Trophoblast cell (in vitro differentiated cells and primary cell): ENCODE measurements around the gene COX7A2L.
A peak's percentile ranks its signal among the peaks of the same experiment; 100 is the strongest.

Experiments used
- DNase-seq, 2 donors: peaks; one replicate each; pipeline ENCODE4 v3.0.0-alpha.2; 2016
- H2AFZ ChIP-seq: 2 replicates; pipeline ENCODE4 v1.6.1; 2013; ENCODE audit warnings: low read length, moderate library complexity, mild to moderate bottlenecking; ENCODE audit not compliant: insufficient read depth, poor library complexity
- H2AK5ac ChIP-seq: 2 replicates; pipeline ENCODE4 v1.6.1; 2013; ENCODE audit warnings: mild to moderate bottlenecking, low read length
- H2BK120ac ChIP-seq: 2 replicates; pipeline ENCODE4 v1.6.1; 2013; ENCODE audit warnings: low read length, mild to moderate bottlenecking, moderate library complexity; ENCODE audit not compliant: insufficient read depth, poor library complexity
- H2BK12ac ChIP-seq: 2 replicates; pipeline ENCODE4 v1.6.1; 2013; ENCODE audit warnings: mild to moderate bottlenecking, low read length, moderate library complexity
- H2BK5ac ChIP-seq: 2 replicates; pipeline ENCODE4 v1.6.1; 2013; ENCODE audit warnings: low read length, low read depth, moderate library complexity, mild to moderate bottlenecking; ENCODE audit not compliant: poor library complexity
- H3K14ac ChIP-seq: 2 replicates; pipeline ENCODE4 v1.6.1; 2013; ENCODE audit warnings: mild to moderate bottlenecking, low read length
- H3K18ac ChIP-seq: 2 replicates; pipeline ENCODE4 v1.6.1; 2013; ENCODE audit warnings: mild to moderate bottlenecking, low read length
- H3K23ac ChIP-seq: 2 replicates; pipeline ENCODE4 v1.6.1; 2013; ENCODE audit warnings: low read length
- H3K27ac ChIP-seq: 2 replicates; pipeline ENCODE4 v1.5.1; 2013; ENCODE audit warnings: low read depth, mild to moderate bottlenecking, inconsistent platforms, low read length, moderate library complexity
- H3K27me3 ChIP-seq: 2 replicates; pipeline ENCODE4 v1.6.1; 2013; ENCODE audit warnings: inconsistent platforms, mild to moderate bottlenecking, low read length, moderate library complexity; ENCODE audit not compliant: insufficient read depth
- H3K36me3 ChIP-seq, 2 experiments: 1 replicate in 1 of 2; 2 replicates in 1 of 2; pipeline ENCODE4 v1.6.1; 2013; ENCODE audit warnings: low read length in 2 of 2, mild to moderate bottlenecking in 2 of 2, moderate library complexity in 1 of 2; ENCODE audit not compliant: insufficient read depth in 2 of 2, control insufficient read depth in 1 of 2
- H3K4ac ChIP-seq: 2 replicates; pipeline ENCODE4 v1.6.1; 2013; ENCODE audit warnings: low read depth, mild to moderate bottlenecking, low read length, moderate library complexity
- H3K4me1 ChIP-seq, 2 experiments: 1 replicate in 1 of 2; 2 replicates in 1 of 2; pipeline ENCODE4 v1.6.1; 2013; ENCODE audit warnings: low read length in 2 of 2, mild to moderate bottlenecking in 2 of 2, moderate library complexity in 1 of 2; ENCODE audit not compliant: insufficient read depth in 2 of 2, control insufficient read depth in 1 of 2
- H3K4me2 ChIP-seq: 2 replicates; pipeline ENCODE4 v1.6.1; 2013; ENCODE audit warnings: inconsistent platforms, mild to moderate bottlenecking, low read length, moderate library complexity
- H3K4me3 ChIP-seq: 2 replicates; pipeline ENCODE4 v1.5.1; 2013; ENCODE audit warnings: mild to moderate bottlenecking, low read depth, low read length, inconsistent platforms
- H3K79me1 ChIP-seq: one replicate; pipeline ENCODE4 v1.6.1; 2013; ENCODE audit warnings: low read length
- H3K79me2 ChIP-seq: 2 replicates; pipeline ENCODE4 v1.6.1; 2013; ENCODE audit warnings: low read length, mild to moderate bottlenecking; ENCODE audit not compliant: control insufficient read depth, insufficient read depth, poor library complexity
- H3K9ac ChIP-seq: 2 replicates; pipeline ENCODE4 v1.6.1; 2013; ENCODE audit warnings: mild to moderate bottlenecking, low read length
- H3K9me3 ChIP-seq: 2 replicates; pipeline ENCODE4 v1.6.1; 2013; ENCODE audit warnings: low read depth, mild to moderate bottlenecking, control low read depth, inconsistent platforms, low read length; ENCODE audit not compliant: insufficient read depth
- H4K12ac ChIP-seq: 2 replicates; pipeline ENCODE4 v1.6.1; 2013; ENCODE audit warnings: low read depth, mild to moderate bottlenecking, low read length, moderate library complexity
- H4K8ac ChIP-seq: 2 replicates; pipeline ENCODE4 v1.6.1; 2013; ENCODE audit warnings: low read depth, mild to moderate bottlenecking, low read length, moderate library complexity
- H4K91ac ChIP-seq: one replicate; pipeline ENCODE4 v1.6.1; 2013; ENCODE audit warnings: low read depth, mild to moderate bottlenecking, low read length, moderate library complexity
- WGBS: extraction: QIAGEN DNeasy Blood & Tissue Kit; methylation state at CpG from one replicate; pipeline ENCODE4 v1.1.7; 2013; ENCODE audit warnings: missing lambda C conversion rate; ENCODE audit not compliant: insufficient read length, insufficient coverage; ENCODE audit errors: extremely low coverage; 5-methylcytosine and 5-hydroxymethylcytosine counted together

COX7A2L gene

GRCh38 chr2:42342061-42342794, 18.8 kb downstream of the COX7A2L start:
- H3K23ac ChIP-seq, result no peak overlapping the region
- H2BK12ac ChIP-seq, result peak overlapping the region; percentile 58
- H3K79me1 ChIP-seq, result peaks cover 22% of the 10 kb centered on the region
- no CpG with 5 or more reads among the region's 8 CpGs for WGBS
- H3K9me3 ChIP-seq, result no peaks in the 10 kb centered on the region
- H3K27me3 ChIP-seq, result no peaks in the 10 kb centered on the region
- H2AFZ ChIP-seq, result peak overlapping the region; percentile 12
- H3K14ac ChIP-seq, result peak overlapping the region; percentile 83
- peak overlapping the region; percentile 94 for H4K91ac ChIP-seq
- peak overlapping the region; percentile 81 for H2BK120ac ChIP-seq
- DNase-seq, result peak; percentile 95 to 99
- H3K9ac ChIP-seq, result no peak overlapping the region
- peaks cover 23 to 28% of the 10 kb centered on the region in 2 experiments for H3K4me1 ChIP-seq
- H3K27ac ChIP-seq, result peak overlapping the region; percentile 90
- H3K4me3 ChIP-seq, result peak overlapping the region; percentile 11
- peak overlapping the region; percentile 66 for H2AK5ac ChIP-seq
- H3K79me2 ChIP-seq, result peaks cover 11% of the 10 kb centered on the region
- H4K8ac ChIP-seq, result peak overlapping the region; percentile 47
- peak overlapping the region; percentile 88 for H3K18ac ChIP-seq
- peak overlapping the region; percentile 4 for H3K4me2 ChIP-seq
- peak overlapping the region; percentile 35 for H3K4ac ChIP-seq
- H2BK5ac ChIP-seq, result peak overlapping the region; percentile 92
- H4K12ac ChIP-seq, result peak overlapping the region; percentile 15
- H3K36me3 ChIP-seq, result peaks cover 24 to 33% of the 10 kb centered on the region in 2 experiments

DNA sequence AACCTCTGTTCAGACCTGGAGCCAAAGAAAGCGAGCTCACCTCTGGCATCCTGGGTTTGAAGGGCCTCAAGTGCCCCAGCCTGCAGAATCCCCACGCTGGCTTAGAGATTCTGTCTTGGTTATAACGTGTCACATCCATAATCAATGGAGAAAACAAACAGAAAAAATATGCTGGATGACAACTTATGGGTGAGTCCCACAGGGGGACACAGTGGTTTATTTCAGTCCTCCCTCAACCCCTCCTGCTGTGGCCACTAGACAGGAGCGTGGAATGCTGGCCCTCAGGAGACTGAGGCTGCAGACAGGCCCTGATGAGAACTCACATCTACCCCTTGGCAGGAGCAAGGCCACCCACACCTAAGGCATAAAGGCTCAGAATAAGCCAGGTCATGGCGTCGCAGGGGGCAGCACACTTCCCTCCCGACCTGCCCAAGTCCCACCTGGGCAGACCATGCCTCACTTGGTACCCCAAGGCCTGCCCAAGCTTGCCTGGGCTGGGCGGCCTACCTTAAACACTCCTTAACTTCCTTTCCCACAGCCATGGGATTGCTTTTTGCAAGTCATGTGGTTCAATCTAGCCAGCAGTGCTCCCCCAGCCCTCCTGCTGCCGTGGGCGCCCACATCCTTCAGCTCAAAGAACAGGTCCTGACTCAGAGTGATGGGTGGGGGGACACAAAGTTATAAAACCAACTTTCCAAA, 19.9 kb downstream of the COX7A2L start:
- peaks cover 22% of the 10 kb centered on the region for H3K79me1 ChIP-seq
- H4K8ac ChIP-seq, result no peak overlapping the region
- DNase-seq, result no peak
- H2AFZ ChIP-seq, result no peak overlapping the region
- H3K9ac ChIP-seq, result no peak overlapping the region
- H2BK5ac ChIP-seq, result peak overlapping the region; percentile 11
- H2BK12ac ChIP-seq, result peak overlapping the region; percentile 21
- no peak overlapping the region for H3K23ac ChIP-seq
- H3K18ac ChIP-seq, result peak overlapping the region; percentile 88
- peak overlapping the region; percentile 13 for H3K4ac ChIP-seq
- no peak overlapping the region for H3K27ac ChIP-seq
- H3K4me2 ChIP-seq, result no peak overlapping the region
- H2BK120ac ChIP-seq, result no peak overlapping the region
- H3K4me1 ChIP-seq, result peaks cover 23 to 28% of the 10 kb centered on the region in 2 experiments
- no peaks in the 10 kb centered on the region for H3K9me3 ChIP-seq
- H3K27me3 ChIP-seq, result no peaks in the 10 kb centered on the region
- H2AK5ac ChIP-seq, result peak overlapping the region; percentile 11
- H4K91ac ChIP-seq, result peak overlapping the region; percentile 20
- no peak overlapping the region for H3K4me3 ChIP-seq
- H3K36me3 ChIP-seq, result peaks cover 26 to 37% of the 10 kb centered on the region in 2 experiments
- no CpG with 5 or more reads among the region's 10 CpGs for WGBS
- peak overlapping the region; percentile 2 for H3K14ac ChIP-seq
- peaks cover 11% of the 10 kb centered on the region for H3K79me2 ChIP-seq
- no peak overlapping the region for H4K12ac ChIP-seq

- peaks cover 23 to 28% of the 10 kb centered on the region in 2 experiments for H3K4me1 ChIP-seq
- H2BK5ac ChIP-seq, result peak overlapping the region; percentile 27
- H3K79me1 ChIP-seq, result peaks cover 22% of the 10 kb centered on the region
- H3K4me2 ChIP-seq, result no peak overlapping the region
- no peak overlapping the region for H4K8ac ChIP-seq
- no peak overlapping the region for H3K9ac ChIP-seq
- H2AK5ac ChIP-seq, result peak overlapping the region; percentile 24
- H4K91ac ChIP-seq, result peak overlapping the region; percentile 14
- H3K4ac ChIP-seq, result peak overlapping the region; percentile 23
- no peak for DNase-seq
- H3K36me3 ChIP-seq, result peaks cover 28 to 36% of the 10 kb centered on the region in 2 experiments
- H2BK12ac ChIP-seq, result peak overlapping the region; percentile 35
- peaks cover 11% of the 10 kb centered on the region for H3K79me2 ChIP-seq
- no peak overlapping the region for H3K23ac ChIP-seq
- H3K9me3 ChIP-seq, result no peaks in the 10 kb centered on the region
- H2AFZ ChIP-seq, result no peak overlapping the region
- H3K18ac ChIP-seq, result peak overlapping the region; percentile 88
- H3K27me3 ChIP-seq, result no peaks in the 10 kb centered on the region
- H3K14ac ChIP-seq, result peak overlapping the region; percentile 60
- WGBS, result no CpG with 5 or more reads among the region's 23 CpGs
- H2BK120ac ChIP-seq, result no peak overlapping the region
- H3K4me3 ChIP-seq, result no peak overlapping the region
- peak overlapping the region; percentile 16 for H4K12ac ChIP-seq
- H3K27ac ChIP-seq, result no peak overlapping the region
These were observed 20.7 kb downstream of the COX7A2L start for GRCh38 chr2:42340045-42340937.
